IMR-90 (cell line): Measurements from ENCODE around the gene SCARF1. TPM values are rescaled to one million over a fixed set of nuclear protein-coding genes. Genes with fewer than 3 reads are reported as not detected.

Source experiments
- ATAC-seq: fragments of 200-7000 bp; cut with Tn5 transposase; 2 replicates; pipeline ENCODE4 v1.9.1; 2020; ENCODE audit warnings: low read depth, mild to moderate bottlenecking, moderate library complexity
- BruUV-seq: library from RNA; stranded (reverse); fragments of 400-500 nt; replicated peaks from 2 replicates; lab custom pipeline; 2021; lab: Mats Ljungman, UMichigan
- CTCF ChIA-PET: fragments of 300-600 bp; formaldehyde crosslinking; extraction: SDS; loops from one replicate; lab custom pipeline; 2021; ENCODE audit warnings: antibody characterized with exemption; lab: Yijun Ruan, JAX
- POLR2A ChIA-PET: fragments of 300-600 bp; sonication (Branson Sonifier 250); formaldehyde crosslinking; loops from one replicate; lab custom pipeline; 2022; ENCODE audit warnings: antibody characterized with exemption; ENCODE audit not compliant: unreplicated experiment; lab: Charles Lee
- DNase-seq: peaks from one replicate; pipeline ENCODE4 v3.0.0; 2013
- H2AFZ ChIP-seq: replicated peaks from 2 replicates; pipeline ENCODE3; 2013; ENCODE audit warnings: low read length, mild to moderate bottlenecking; ENCODE audit not compliant: poor library complexity
- H2AK5ac ChIP-seq: 2 replicates; pipeline ENCODE4 v1.6.1; 2013; ENCODE audit warnings: low read depth, low read length, inconsistent platforms
- H2AK9ac ChIP-seq: replicated peaks from 2 replicates; pipeline ENCODE3; 2013; ENCODE audit warnings: mild to moderate bottlenecking, low read depth, low read length, moderate library complexity; ENCODE audit not compliant: poor library complexity
- H2BK120ac ChIP-seq: 2 replicates; pipeline ENCODE4 v1.6.1; 2013; ENCODE audit warnings: low read depth, low read length, inconsistent platforms
- H2BK15ac ChIP-seq: 3 replicates; pipeline ENCODE4 v1.6.1; 2013; ENCODE audit warnings: low read depth, low read length, inconsistent platforms
- H2BK20ac ChIP-seq: 2 replicates; pipeline ENCODE4 v1.6.1; 2013; ENCODE audit warnings: low read depth, mild to moderate bottlenecking, inconsistent platforms, low read length, moderate library complexity
- H2BK5ac ChIP-seq: 2 replicates; pipeline ENCODE4 v1.6.1; 2013; ENCODE audit warnings: mild to moderate bottlenecking, low read depth, low read length, inconsistent platforms; ENCODE audit not compliant: poor library complexity, severe bottlenecking
- H3K14ac ChIP-seq: replicated peaks from 2 replicates; pipeline ENCODE4 v1.6.1; 2013; ENCODE audit warnings: low read depth, low read length, inconsistent platforms
- H3K18ac ChIP-seq: 2 replicates; pipeline ENCODE4 v1.6.1; 2013; ENCODE audit warnings: low read depth, low read length, control low read depth
- H3K23ac ChIP-seq: 2 replicates; pipeline ENCODE4 v1.6.1; 2013; ENCODE audit warnings: low read depth, low read length, inconsistent platforms
- H3K27ac ChIP-seq: 2 replicates; pipeline ENCODE4 v1.5.1; 2013; ENCODE audit warnings: mild to moderate bottlenecking, control low read depth, low read length; ENCODE audit not compliant: insufficient read depth
- H3K27me3 ChIP-seq: 2 replicates; pipeline ENCODE4 v1.6.1; 2013; ENCODE audit warnings: low read length; ENCODE audit not compliant: control insufficient read depth, insufficient read depth
- H3K36me3 ChIP-seq: 2 replicates; pipeline ENCODE4 v1.6.1; 2013; ENCODE audit warnings: low read length, mixed read lengths; ENCODE audit not compliant: control insufficient read depth, insufficient read depth
- H3K4ac ChIP-seq: 2 replicates; pipeline ENCODE4 v1.6.1; 2013; ENCODE audit warnings: low read depth, low read length, inconsistent platforms
- H3K4me1 ChIP-seq: 2 replicates; pipeline ENCODE4 v1.6.1; 2013; ENCODE audit warnings: low read length, mixed read lengths; ENCODE audit not compliant: control insufficient read depth, insufficient read depth
- H3K4me2 ChIP-seq: 2 replicates; pipeline ENCODE4 v1.6.1; 2013; ENCODE audit warnings: low read depth, mild to moderate bottlenecking, control low read depth, low read length, moderate library complexity
- H3K4me3 ChIP-seq: 2 replicates; pipeline ENCODE4 v1.5.1; 2013; ENCODE audit warnings: low read depth, mild to moderate bottlenecking, control low read depth, low read length, moderate library complexity; ENCODE audit not compliant: insufficient read depth
- H3K56ac ChIP-seq: 2 replicates; pipeline ENCODE4 v1.6.1; 2013; ENCODE audit warnings: low read length, inconsistent platforms; ENCODE audit not compliant: insufficient read depth; ENCODE audit errors: extremely low read depth
- H3K79me1 ChIP-seq, 2 experiments: 2 replicates each; pipeline ENCODE4 v1.6.1; 2013; ENCODE audit warnings: low read length in 2 of 2, inconsistent platforms in 1 of 2, low read depth in 1 of 2
- H3K9ac ChIP-seq: 2 replicates; pipeline ENCODE4 v1.6.1; 2013; ENCODE audit warnings: low read depth, low read length, control low read depth
- H3K9me1 ChIP-seq: 2 replicates; pipeline ENCODE4 v1.6.1; 2013; ENCODE audit warnings: low read length, inconsistent platforms; ENCODE audit not compliant: insufficient read depth
- H3K9me3 ChIP-seq: 2 replicates; pipeline ENCODE4 v1.6.1; 2013; ENCODE audit warnings: low read length; ENCODE audit not compliant: control insufficient read depth, insufficient read depth
- H4K20me1 ChIP-seq: 2 replicates; pipeline ENCODE4 v1.6.1; 2013; ENCODE audit warnings: low read length, inconsistent platforms; ENCODE audit not compliant: insufficient read depth
- H4K5ac ChIP-seq: 2 replicates; pipeline ENCODE4 v1.6.1; 2013; ENCODE audit warnings: mild to moderate bottlenecking, low read depth, low read length, control low read depth
- H4K8ac ChIP-seq, 2 experiments: 2 replicates each; pipeline ENCODE4 v1.6.1; 2013; ENCODE audit warnings: low read depth in 2 of 2, low read length in 2 of 2, control low read depth in 1 of 2, inconsistent platforms in 1 of 2
- H4K91ac ChIP-seq: 2 replicates; pipeline ENCODE4 v1.6.1; 2013; ENCODE audit warnings: low read depth, low read length, inconsistent platforms; ENCODE audit not compliant: insufficient read depth
- CEBPB ChIP-seq: IDR thresholded peaks from 2 replicates; pipeline ENCODE4 v1.6.1; 2012; ENCODE audit warnings: low read depth, low read length, improper control_type of control experiment
- CHD1 ChIP-seq: IDR thresholded peaks from 2 replicates; pipeline ENCODE4 v1.6.1; 2012; ENCODE audit warnings: low read depth, low read length, improper control_type of control experiment
- FOS ChIP-seq: fragments of 150-350 bp; IDR thresholded peaks from 2 replicates; pipeline ENCODE4 v1.6.1; 2016; ENCODE audit warnings: low read depth, low read length
- MAZ ChIP-seq: IDR thresholded peaks from 2 replicates; pipeline ENCODE4 v1.6.1; 2012; ENCODE audit warnings: low read depth, mild to moderate bottlenecking, low read length, improper control_type of control experiment, moderate library complexity, borderline replicate concordance
- MXI1 ChIP-seq: IDR thresholded peaks from 2 replicates; pipeline ENCODE4 v1.6.1; 2012; ENCODE audit warnings: low read depth, mild to moderate bottlenecking, low read length, moderate library complexity, borderline replicate concordance
- NFE2L2 ChIP-seq: fragments of 150-350 bp; IDR thresholded peaks from 2 replicates; pipeline ENCODE4 v1.6.1; 2016; ENCODE audit warnings: low read depth, mild to moderate bottlenecking, low read length
- RAD21 ChIP-seq: IDR thresholded peaks from 2 replicates; pipeline ENCODE4 v1.6.1; 2012; ENCODE audit warnings: low read length, improper control_type of control experiment
- RCOR1 ChIP-seq: IDR thresholded peaks from 2 replicates; pipeline ENCODE4 v1.6.1; 2012; ENCODE audit warnings: mild to moderate bottlenecking, low read length, improper control_type of control experiment; ENCODE audit not compliant: insufficient replicate concordance
- RFX5 ChIP-seq: IDR thresholded peaks from 2 replicates; pipeline ENCODE4 v1.8.0; 2012; ENCODE audit warnings: low read depth, mild to moderate bottlenecking, low read length, moderate library complexity
- WGBS, 2 experiments: methylation state at CpG; one replicate each; pipeline versions ENCODE4 v1.1.5 to v1.1.7; 2013; ENCODE audit warnings: missing lambda C conversion rate in 2 of 2; ENCODE audit not compliant: insufficient read length in 1 of 2; ENCODE audit errors: extremely low coverage in 2 of 2; 5-methylcytosine and 5-hydroxymethylcytosine counted together
- dilution Hi-C: fragments of 300-500 bp; cut with HindIII; formaldehyde crosslinking; loops from one replicate; pipeline ENCODE4 v1.14.3; 2018; ENCODE audit warnings: low sequenced_read_pairs; ENCODE audit not compliant: unreplicated experiment
- in situ Hi-C: fragments of 300-500 bp; cut with MboI; formaldehyde crosslinking; loops from 3 replicates; pipeline ENCODE4 v1.14.3; 2019; ENCODE audit warnings: low sequenced_read_pairs, inconsistent platforms, mixed read lengths
- intact Hi-C: fragments of 100-400 bp; cut with micrococcal nuclease; formaldehyde crosslinking; loops from 2 replicates; pipeline ENCODE4 v1.10.0; 2022
- polyA plus RNA-seq, 3 experiments: library from polyadenylated mRNA; depleted of rRNA; stranded (reverse); fragments of >200 nt; gene quantifications; 2 replicates each; pipeline ENCODE4 v1.2.3, GENCODE V29; 2012; ENCODE audit warnings: low replicate concordance in 1 of 3
- total RNA-seq: library from RNA; depleted of rRNA; stranded (reverse); fragments of >200 nt; gene quantifications from 2 replicates; pipeline ENCODE4 v1.2.3, GENCODE V29; 2012
- TF ChIP-seq, protein P1 (sequence below): fragments of 150-350 bp; IDR thresholded peaks from 2 replicates; pipeline ENCODE4 v1.6.1; 2016; ENCODE audit warnings: low read depth, mild to moderate bottlenecking, low read length, moderate library complexity, borderline replicate concordance
- TF ChIP-seq, protein P2 (sequence below): conservative IDR thresholded peaks from 2 replicates; pipeline ENCODE4 v1.5.1; 2012; ENCODE audit warnings: mild to moderate bottlenecking, low read depth, low read length, improper control_type of control experiment
- TF ChIP-seq, protein P3 (sequence below): fragments of 150-350 bp; IDR thresholded peaks from 2 replicates; pipeline ENCODE4 v1.6.1; 2017; ENCODE audit warnings: mild to moderate bottlenecking, antibody characterized with exemption, low read length, low read depth

SCARF1 gene
- total and polyA plus RNA-seq, 2 of the 4 experiments (the other 2 are of a cell fraction) = 0.18 to 0.43 TPM

DNA sequence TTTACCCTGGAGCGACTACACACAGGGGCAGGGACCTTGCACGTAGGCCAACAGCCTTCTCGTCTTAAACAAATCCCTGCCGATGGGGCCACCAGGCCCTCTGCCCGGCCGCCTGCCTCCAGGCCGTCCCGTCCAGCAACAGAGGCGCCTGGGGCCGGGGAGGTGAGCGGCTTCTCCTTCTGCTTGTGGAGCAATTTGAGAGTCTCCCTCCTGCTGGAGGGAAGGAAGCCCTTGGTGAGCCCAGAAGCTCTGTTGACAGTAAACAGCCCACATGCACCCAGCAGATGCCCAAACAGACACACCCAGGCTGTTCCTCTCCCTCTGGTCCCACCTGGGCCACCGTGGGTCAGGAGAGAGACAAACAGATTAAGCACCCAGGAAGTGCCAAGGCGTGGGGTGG, 25.0 kb downstream of the SCARF1 start:
- in situ Hi-C loops = no loop called here
- TF ChIP-seq NFE2L2 (no peak), MXI1 (no peak), RAD21 (no peak), RCOR1 (no peak), CEBPB (no peak), FOS (no peak), RFX5 (no peak), MAZ (no peak), CHD1 (no peak)
- TF ChIP-seq, protein P1, sequence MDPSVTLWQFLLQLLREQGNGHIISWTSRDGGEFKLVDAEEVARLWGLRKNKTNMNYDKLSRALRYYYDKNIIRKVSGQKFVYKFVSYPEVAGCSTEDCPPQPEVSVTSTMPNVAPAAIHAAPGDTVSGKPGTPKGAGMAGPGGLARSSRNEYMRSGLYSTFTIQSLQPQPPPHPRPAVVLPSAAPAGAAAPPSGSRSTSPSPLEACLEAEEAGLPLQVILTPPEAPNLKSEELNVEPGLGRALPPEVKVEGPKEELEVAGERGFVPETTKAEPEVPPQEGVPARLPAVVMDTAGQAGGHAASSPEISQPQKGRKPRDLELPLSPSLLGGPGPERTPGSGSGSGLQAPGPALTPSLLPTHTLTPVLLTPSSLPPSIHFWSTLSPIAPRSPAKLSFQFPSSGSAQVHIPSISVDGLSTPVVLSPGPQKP = no peak
- TF ChIP-seq, protein P2, sequence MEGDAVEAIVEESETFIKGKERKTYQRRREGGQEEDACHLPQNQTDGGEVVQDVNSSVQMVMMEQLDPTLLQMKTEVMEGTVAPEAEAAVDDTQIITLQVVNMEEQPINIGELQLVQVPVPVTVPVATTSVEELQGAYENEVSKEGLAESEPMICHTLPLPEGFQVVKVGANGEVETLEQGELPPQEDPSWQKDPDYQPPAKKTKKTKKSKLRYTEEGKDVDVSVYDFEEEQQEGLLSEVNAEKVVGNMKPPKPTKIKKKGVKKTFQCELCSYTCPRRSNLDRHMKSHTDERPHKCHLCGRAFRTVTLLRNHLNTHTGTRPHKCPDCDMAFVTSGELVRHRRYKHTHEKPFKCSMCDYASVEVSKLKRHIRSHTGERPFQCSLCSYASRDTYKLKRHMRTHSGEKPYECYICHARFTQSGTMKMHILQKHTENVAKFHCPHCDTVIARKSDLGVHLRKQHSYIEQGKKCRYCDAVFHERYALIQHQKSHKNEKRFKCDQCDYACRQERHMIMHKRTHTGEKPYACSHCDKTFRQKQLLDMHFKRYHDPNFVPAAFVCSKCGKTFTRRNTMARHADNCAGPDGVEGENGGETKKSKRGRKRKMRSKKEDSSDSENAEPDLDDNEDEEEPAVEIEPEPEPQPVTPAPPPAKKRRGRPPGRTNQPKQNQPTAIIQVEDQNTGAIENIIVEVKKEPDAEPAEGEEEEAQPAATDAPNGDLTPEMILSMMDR = no peak
- TF ChIP-seq, protein P3, sequence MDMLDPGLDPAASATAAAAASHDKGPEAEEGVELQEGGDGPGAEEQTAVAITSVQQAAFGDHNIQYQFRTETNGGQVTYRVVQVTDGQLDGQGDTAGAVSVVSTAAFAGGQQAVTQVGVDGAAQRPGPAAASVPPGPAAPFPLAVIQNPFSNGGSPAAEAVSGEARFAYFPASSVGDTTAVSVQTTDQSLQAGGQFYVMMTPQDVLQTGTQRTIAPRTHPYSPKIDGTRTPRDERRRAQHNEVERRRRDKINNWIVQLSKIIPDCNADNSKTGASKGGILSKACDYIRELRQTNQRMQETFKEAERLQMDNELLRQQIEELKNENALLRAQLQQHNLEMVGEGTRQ = no peak
- Histone ChIP-seq H3K4me1 (peaks cover 3% of the 10 kb centered on the region; the same call in 1 of the 2 replicates), H3K27ac (no peak overlapping the region), H3K56ac (no peak overlapping the region), H2BK15ac (no peak overlapping the region), H2AFZ (peak overlapping the region; percentile 32), H3K4me2 (no peak overlapping the region), H3K9ac (no peak overlapping the region), H3K23ac (no peak overlapping the region), H3K9me3 (no peaks in the 10 kb centered on the region), H3K9me1 (no peaks in the 10 kb centered on the region), H3K36me3 (no peaks in the 10 kb centered on the region), H2AK5ac (no peak overlapping the region), H4K8ac (no peak overlapping the region), H3K4ac (no peak overlapping the region), H3K18ac (no peak overlapping the region), H3K79me1 (no peaks in the 10 kb centered on the region), H4K20me1 (no peaks in the 10 kb centered on the region), H3K27me3 (no peaks in the 10 kb centered on the region), H4K5ac (no peak overlapping the region), H4K91ac (no peak overlapping the region), H2BK5ac (no peak overlapping the region), H3K4me3 (no peak overlapping the region), H2BK120ac (no peak overlapping the region), H3K14ac (no peak overlapping the region), H2AK9ac (no peak overlapping the region), H2BK20ac (no peak overlapping the region)
- no TSS peak for BruUV-seq
- WGBS, 2 experiments = 100% methylated on average over 1 of the region's 13 CpGs; no CpG with 5 or more reads in 1 of the 2 experiments
- DNase-seq = no peak
- ATAC-seq = no peak
- POLR2A ChIA-PET = no interaction called here
- dilution Hi-C loops = no loop called here
- CTCF ChIA-PET = no interaction called here
- intact Hi-C loops = no loop called here
